H9 (cell line): Measurements from ENCODE around the gene SETBP1. TPM values are rescaled to one million over a fixed set of nuclear protein-coding genes. Genes with fewer than 3 reads are reported as not detected.

Experiments
- DNase-seq: peaks from one replicate; pipeline ENCODE4 v3.0.0-alpha.2; 2017
- H2AFZ ChIP-seq: one replicate; pipeline ENCODE4 v1.6.1; 2013; ENCODE audit warnings: mild to moderate bottlenecking, low read length, control low read depth, moderate library complexity
- H2AK5ac ChIP-seq: 2 replicates; pipeline ENCODE4 v1.6.1; 2013; ENCODE audit warnings: low read length, control low read depth, mixed read lengths; ENCODE audit not compliant: insufficient read length
- H2BK120ac ChIP-seq: one replicate; pipeline ENCODE4 v1.6.1; 2013; ENCODE audit warnings: low read depth, mild to moderate bottlenecking, low read length, control low read depth, inconsistent platforms; ENCODE audit not compliant: poor library complexity, severe bottlenecking
- H2BK12ac ChIP-seq: 2 replicates; pipeline ENCODE4 v1.6.1; 2013; ENCODE audit warnings: low read length, control low read depth, mixed read lengths, low read depth; ENCODE audit not compliant: insufficient read length
- H2BK15ac ChIP-seq: 2 replicates; pipeline ENCODE4 v1.6.1; 2013; ENCODE audit warnings: low read depth, low read length, control low read depth
- H2BK20ac ChIP-seq: one replicate; pipeline ENCODE4 v1.6.1; 2013; ENCODE audit warnings: low read depth, mild to moderate bottlenecking, low read length, control low read depth, inconsistent platforms; ENCODE audit not compliant: poor library complexity, severe bottlenecking
- H2BK5ac ChIP-seq: 2 replicates; pipeline ENCODE4 v1.6.1; 2013; ENCODE audit warnings: low read length, control low read depth, mixed read lengths; ENCODE audit not compliant: insufficient read length
- H3K14ac ChIP-seq: 2 replicates; pipeline ENCODE4 v1.6.1; 2013; ENCODE audit warnings: low read length, control low read depth; ENCODE audit not compliant: insufficient read depth
- H3K18ac ChIP-seq: 2 replicates; pipeline ENCODE4 v1.6.1; 2013; ENCODE audit warnings: low read depth, mild to moderate bottlenecking, mixed read lengths, low read length, control low read depth; ENCODE audit not compliant: insufficient read length
- H3K23ac ChIP-seq: 2 replicates; pipeline ENCODE4 v1.6.1; 2013; ENCODE audit warnings: low read length, control low read depth, mixed read lengths, low read depth; ENCODE audit not compliant: insufficient read length
- H3K23me2 ChIP-seq: 2 replicates; pipeline ENCODE4 v1.6.1; 2013; ENCODE audit warnings: low read depth, mild to moderate bottlenecking, mixed read lengths, low read length, control low read depth; ENCODE audit not compliant: insufficient read length, poor library complexity, severe bottlenecking
- H3K27ac ChIP-seq: 2 replicates; pipeline ENCODE4 v1.5.1; 2013; ENCODE audit warnings: low read length, control low read depth, mixed read lengths, low read depth; ENCODE audit not compliant: insufficient read length
- H3K27me3 ChIP-seq: 2 replicates; pipeline ENCODE4 v1.6.1; 2013; ENCODE audit warnings: low read length, control low read depth, inconsistent platforms; ENCODE audit not compliant: insufficient read depth
- H3K4ac ChIP-seq: 2 replicates; pipeline ENCODE4 v1.6.1; 2013; ENCODE audit warnings: low read depth, mild to moderate bottlenecking, control low read depth, inconsistent platforms, low read length, moderate library complexity
- H3K4me1 ChIP-seq: 2 replicates; pipeline ENCODE4 v1.6.1; 2013; ENCODE audit warnings: low read length, control low read depth, inconsistent platforms; ENCODE audit not compliant: insufficient read depth
- H3K4me2 ChIP-seq: 2 replicates; pipeline ENCODE4 v1.6.1; 2013; ENCODE audit warnings: low read length, control low read depth, mixed read lengths; ENCODE audit not compliant: insufficient read length, insufficient read depth
- H3K56ac ChIP-seq: 2 replicates; pipeline ENCODE4 v1.6.1; 2013; ENCODE audit warnings: low read depth, mild to moderate bottlenecking, mixed read lengths, low read length, control low read depth; ENCODE audit not compliant: insufficient read length
- H3K79me1 ChIP-seq: 2 replicates; pipeline ENCODE4 v1.6.1; 2013; ENCODE audit warnings: low read depth, mild to moderate bottlenecking, moderate library complexity, low read length, control low read depth, inconsistent platforms; ENCODE audit not compliant: insufficient read depth, poor library complexity, severe bottlenecking
- H3K79me2 ChIP-seq: 2 replicates; pipeline ENCODE4 v1.6.1; 2013; ENCODE audit warnings: low read length, control low read depth, inconsistent platforms; ENCODE audit not compliant: insufficient read depth
- H3K9ac ChIP-seq: 2 replicates; pipeline ENCODE4 v1.6.1; 2013; ENCODE audit warnings: low read length, control low read depth, mixed read lengths; ENCODE audit not compliant: insufficient read length; ENCODE audit errors: extremely low read depth
- H3K9me3 ChIP-seq: one replicate; pipeline ENCODE4 v1.6.1; 2013; ENCODE audit warnings: low read depth, low read length, inconsistent platforms; ENCODE audit not compliant: control insufficient read depth
- H3T11ph ChIP-seq: one replicate; pipeline ENCODE4 v1.6.1; 2013; ENCODE audit warnings: mild to moderate bottlenecking, low read length, control low read depth, inconsistent platforms
- H4K20me1 ChIP-seq: one replicate; pipeline ENCODE4 v1.6.1; 2013; ENCODE audit not compliant: control insufficient read depth, insufficient read length, insufficient read depth
- H4K5ac ChIP-seq: 2 replicates; pipeline ENCODE4 v1.6.1; 2013; ENCODE audit warnings: low read depth, mild to moderate bottlenecking, mixed read lengths, low read length, control low read depth; ENCODE audit not compliant: insufficient read length
- H4K8ac ChIP-seq: replicated peaks from 2 replicates; pipeline ENCODE4 v1.6.1; 2013; ENCODE audit warnings: low read length, control low read depth, mixed read lengths, low read depth; ENCODE audit not compliant: insufficient read length
- H4K91ac ChIP-seq: 2 replicates; pipeline ENCODE4 v1.6.1; 2013; ENCODE audit warnings: low read depth, mild to moderate bottlenecking, moderate library complexity, mixed read lengths, low read length, control low read depth; ENCODE audit not compliant: insufficient read length
- H3K27ac Mint-ChIP-seq, 3 experiments: 2 replicates in 2 of 3; 3 replicates in 1 of 3; pipeline ENCODE4 v1.8.0; 2020 to 2021; ENCODE audit warnings: mixed read lengths in 3 of 3, mild to moderate bottlenecking in 1 of 3, moderate library complexity in 1 of 3
- H3K27me3 Mint-ChIP-seq: 2 replicates; pipeline ENCODE4 v1.8.0; 2021; ENCODE audit warnings: low read depth, mild to moderate bottlenecking, moderate library complexity, mixed read lengths
- H3K36me3 Mint-ChIP-seq, 3 experiments: 2 replicates in 2 of 3; 3 replicates in 1 of 3; pipeline ENCODE4 v1.8.0; 2020 to 2021; ENCODE audit warnings: low read depth in 3 of 3, mixed read lengths in 3 of 3; ENCODE audit not compliant: insufficient read depth in 1 of 3
- H3K4me1 Mint-ChIP-seq, 2 experiments: 2 replicates each; pipeline ENCODE4 v1.8.0; 2020; ENCODE audit warnings: mixed read lengths in 2 of 2
- H3K4me3 Mint-ChIP-seq, 2 experiments: 2 replicates in 1 of 2; 3 replicates in 1 of 2; pipeline ENCODE4 v1.8.0; 2020 to 2021; ENCODE audit warnings: mild to moderate bottlenecking in 2 of 2, mixed read lengths in 2 of 2, moderate library complexity in 1 of 2
- H3K9me3 Mint-ChIP-seq, 2 experiments: 2 replicates in 1 of 2; 3 replicates in 1 of 2; pipeline ENCODE4 v1.8.0; 2020; ENCODE audit warnings: mild to moderate bottlenecking in 2 of 2, mixed read lengths in 2 of 2, moderate library complexity in 1 of 2
- WGBS: extraction: QIAGEN DNeasy Blood & Tissue Kit; methylation state at CpG from one replicate; pipeline ENCODE4 v1.1.7; 2013; ENCODE audit warnings: missing lambda C conversion rate, low lambda C conversion rate, mixed read lengths; ENCODE audit not compliant: insufficient read length; ENCODE audit errors: extremely low coverage; 5-methylcytosine and 5-hydroxymethylcytosine counted together
- total RNA-seq: library from RNA; stranded (reverse); gene quantifications from 2 replicates; pipeline ENCODE4 v1.2.1, GENCODE V29; 2021
- TF ChIP-seq, protein P1 (sequence below): fragments of 200-600 bp; sonication (generic); conservative IDR thresholded peaks from 3 replicates; pipeline ENCODE4 v1.8.0; 2021; ENCODE audit warnings: antibody characterized with exemption, mild to moderate bottlenecking

SETBP1 gene
- total RNA-seq, 1 experiment from 2014 or later = 4.6 TPM

DNA sequence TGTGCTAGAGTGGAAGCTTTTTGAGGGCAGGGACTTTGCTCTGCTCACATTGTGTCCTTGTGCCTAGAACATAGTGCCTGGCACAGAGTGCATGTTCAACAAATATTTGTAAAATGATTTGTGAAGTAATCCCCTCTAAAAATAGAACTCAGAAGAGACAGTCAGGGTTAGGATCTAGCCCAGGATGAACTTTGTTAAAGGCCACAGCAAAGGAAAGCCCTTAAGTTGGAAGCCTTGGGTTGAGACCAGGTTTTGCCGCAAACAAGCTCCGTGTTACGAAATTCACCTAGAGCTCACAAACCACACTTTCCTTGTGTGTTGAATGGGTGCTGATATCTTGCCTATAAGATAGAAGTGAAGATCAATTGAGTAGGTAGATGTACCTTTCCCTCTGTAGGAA lies 84.2 kb downstream of the SETBP1 start:
- WGBS = no CpG with 5 or more reads among the region's 3 CpGs
- H3K14ac ChIP-seq = no peak overlapping the region
- H3K79me1 ChIP-seq = no peaks in the 10 kb centered on the region
- DNase-seq = no peak
- no peaks in the 10 kb centered on the region for H3K27me3 ChIP-seq
- H2BK15ac ChIP-seq = no peak overlapping the region
- no peaks in the 10 kb centered on the region for H3K36me3 Mint-ChIP-seq
- no peak overlapping the region for H3K4ac ChIP-seq
- H3K23me2 ChIP-seq = no peaks in the 10 kb centered on the region
- no peak overlapping the region for H3K23ac ChIP-seq
- no peak overlapping the region for H2BK20ac ChIP-seq
- no peak overlapping the region for H3K18ac ChIP-seq
- H3K56ac ChIP-seq = no peak overlapping the region
- H2BK5ac ChIP-seq = no peak overlapping the region
- H2AK5ac ChIP-seq = no peak overlapping the region
- H3K27ac ChIP-seq = no peak overlapping the region
- H3K27ac Mint-ChIP-seq = no peak overlapping the region
- no peaks in the 10 kb centered on the region for H4K20me1 ChIP-seq
- H3K9me3 Mint-ChIP-seq = no peaks in the 10 kb centered on the region
- no peak overlapping the region for H2AFZ ChIP-seq
- H2BK120ac ChIP-seq = no peak overlapping the region
- peaks cover 5 to 11% of the 10 kb centered on the region in 2 experiments for H3K4me1 Mint-ChIP-seq
- no peaks in the 10 kb centered on the region for H3K79me2 ChIP-seq
- no peak overlapping the region for H3K4me2 ChIP-seq
- no peak overlapping the region for H3K4me3 Mint-ChIP-seq
- no peak overlapping the region for H3T11ph ChIP-seq
- H3K9ac ChIP-seq = no peak overlapping the region
- H4K91ac ChIP-seq = no peak overlapping the region
- no peak overlapping the region for H4K5ac ChIP-seq
- TF ChIP-seq, protein P1, sequence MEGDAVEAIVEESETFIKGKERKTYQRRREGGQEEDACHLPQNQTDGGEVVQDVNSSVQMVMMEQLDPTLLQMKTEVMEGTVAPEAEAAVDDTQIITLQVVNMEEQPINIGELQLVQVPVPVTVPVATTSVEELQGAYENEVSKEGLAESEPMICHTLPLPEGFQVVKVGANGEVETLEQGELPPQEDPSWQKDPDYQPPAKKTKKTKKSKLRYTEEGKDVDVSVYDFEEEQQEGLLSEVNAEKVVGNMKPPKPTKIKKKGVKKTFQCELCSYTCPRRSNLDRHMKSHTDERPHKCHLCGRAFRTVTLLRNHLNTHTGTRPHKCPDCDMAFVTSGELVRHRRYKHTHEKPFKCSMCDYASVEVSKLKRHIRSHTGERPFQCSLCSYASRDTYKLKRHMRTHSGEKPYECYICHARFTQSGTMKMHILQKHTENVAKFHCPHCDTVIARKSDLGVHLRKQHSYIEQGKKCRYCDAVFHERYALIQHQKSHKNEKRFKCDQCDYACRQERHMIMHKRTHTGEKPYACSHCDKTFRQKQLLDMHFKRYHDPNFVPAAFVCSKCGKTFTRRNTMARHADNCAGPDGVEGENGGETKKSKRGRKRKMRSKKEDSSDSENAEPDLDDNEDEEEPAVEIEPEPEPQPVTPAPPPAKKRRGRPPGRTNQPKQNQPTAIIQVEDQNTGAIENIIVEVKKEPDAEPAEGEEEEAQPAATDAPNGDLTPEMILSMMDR = no peak
- no peaks in the 10 kb centered on the region for H3K9me3 ChIP-seq
- peaks cover 3% of the 10 kb centered on the region; the same call in 1 of the 2 replicates for H3K4me1 ChIP-seq
- no peak overlapping the region for H2BK12ac ChIP-seq
- H3K27me3 Mint-ChIP-seq = no peaks in the 10 kb centered on the region; the same call in 1 of the 2 replicates
- H4K8ac ChIP-seq = no peak overlapping the region
